Epithelial cell of proximal tubule (primary cell): Measurements from ENCODE around the gene AIFM1. TPM values are rescaled to one million over a fixed set of nuclear protein-coding genes. Genes with fewer than 3 reads are reported as not detected.

Experiments
- DNase-seq: peaks from one replicate; pipeline ENCODE4 v3.0.0-alpha.2; 2011; ENCODE audit warnings: low read depth
- H3K4me3 ChIP-seq: 2 replicates; pipeline ENCODE4 v1.5.1; 2011; ENCODE audit warnings: low read depth, mild to moderate bottlenecking, low read length
- total RNA-seq: library from RNA; depleted of rRNA; stranded (reverse); fragments of >200 nt; gene quantifications from 2 replicates; pipeline ENCODE4 v1.2.3, GENCODE V29; 2015
- TF ChIP-seq, protein P1 (sequence below): conservative IDR thresholded peaks from 2 replicates; pipeline ENCODE4 v1.5.1; 2012; ENCODE audit warnings: low read depth, mild to moderate bottlenecking, low read length

The AIFM1 gene
- total RNA-seq, 1 donor from 2014 or later = 29.8 TPM

DNA sequence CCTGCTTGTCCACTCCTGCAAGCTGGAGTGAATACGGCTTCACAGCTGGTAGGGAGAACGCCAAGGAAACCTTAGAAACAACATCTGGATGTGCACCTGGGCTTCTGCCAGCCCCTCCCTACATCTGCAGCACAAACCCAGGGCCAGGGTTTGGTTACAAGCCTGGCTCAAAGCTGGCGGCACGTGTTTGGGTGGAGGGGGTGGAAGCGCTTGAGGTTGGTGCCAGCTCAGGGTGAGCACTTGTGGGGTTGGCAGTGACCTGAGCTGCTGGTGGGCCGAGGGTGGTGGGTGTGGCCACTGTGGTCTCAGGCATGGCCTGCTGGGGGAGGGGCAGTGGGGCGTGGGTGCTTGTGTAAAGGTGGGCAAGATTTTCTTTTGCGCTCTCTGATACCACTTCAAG, 70.9 kb downstream of the AIFM1 start:
- no peak overlapping the region for H3K4me3 ChIP-seq
- TF ChIP-seq, protein P1, sequence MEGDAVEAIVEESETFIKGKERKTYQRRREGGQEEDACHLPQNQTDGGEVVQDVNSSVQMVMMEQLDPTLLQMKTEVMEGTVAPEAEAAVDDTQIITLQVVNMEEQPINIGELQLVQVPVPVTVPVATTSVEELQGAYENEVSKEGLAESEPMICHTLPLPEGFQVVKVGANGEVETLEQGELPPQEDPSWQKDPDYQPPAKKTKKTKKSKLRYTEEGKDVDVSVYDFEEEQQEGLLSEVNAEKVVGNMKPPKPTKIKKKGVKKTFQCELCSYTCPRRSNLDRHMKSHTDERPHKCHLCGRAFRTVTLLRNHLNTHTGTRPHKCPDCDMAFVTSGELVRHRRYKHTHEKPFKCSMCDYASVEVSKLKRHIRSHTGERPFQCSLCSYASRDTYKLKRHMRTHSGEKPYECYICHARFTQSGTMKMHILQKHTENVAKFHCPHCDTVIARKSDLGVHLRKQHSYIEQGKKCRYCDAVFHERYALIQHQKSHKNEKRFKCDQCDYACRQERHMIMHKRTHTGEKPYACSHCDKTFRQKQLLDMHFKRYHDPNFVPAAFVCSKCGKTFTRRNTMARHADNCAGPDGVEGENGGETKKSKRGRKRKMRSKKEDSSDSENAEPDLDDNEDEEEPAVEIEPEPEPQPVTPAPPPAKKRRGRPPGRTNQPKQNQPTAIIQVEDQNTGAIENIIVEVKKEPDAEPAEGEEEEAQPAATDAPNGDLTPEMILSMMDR = no peak
- DNase-seq = no peak

DNA sequence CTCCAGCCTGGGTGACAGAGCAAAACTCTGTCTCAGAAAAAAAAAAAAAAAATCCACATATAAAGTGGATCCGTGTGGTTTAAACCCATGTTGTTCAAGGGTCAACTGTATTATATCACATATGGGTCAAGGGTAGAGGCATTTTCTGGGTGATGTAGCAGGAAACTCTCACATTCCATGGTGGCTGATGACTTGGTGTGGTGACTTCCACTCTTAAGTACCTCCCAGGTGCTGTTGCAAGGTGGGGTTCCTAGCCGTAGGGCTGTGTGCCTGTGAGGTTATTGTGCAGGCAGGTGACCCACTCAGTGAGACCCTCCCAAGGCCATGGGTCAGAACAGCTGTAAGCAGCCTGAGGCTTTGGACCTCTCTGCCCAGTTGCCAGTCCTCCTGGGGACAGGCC, 72.4 kb downstream of the AIFM1 start:
- TF ChIP-seq, protein P1 = no peak
- no peak for DNase-seq
- no peak overlapping the region for H3K4me3 ChIP-seq

DNA sequence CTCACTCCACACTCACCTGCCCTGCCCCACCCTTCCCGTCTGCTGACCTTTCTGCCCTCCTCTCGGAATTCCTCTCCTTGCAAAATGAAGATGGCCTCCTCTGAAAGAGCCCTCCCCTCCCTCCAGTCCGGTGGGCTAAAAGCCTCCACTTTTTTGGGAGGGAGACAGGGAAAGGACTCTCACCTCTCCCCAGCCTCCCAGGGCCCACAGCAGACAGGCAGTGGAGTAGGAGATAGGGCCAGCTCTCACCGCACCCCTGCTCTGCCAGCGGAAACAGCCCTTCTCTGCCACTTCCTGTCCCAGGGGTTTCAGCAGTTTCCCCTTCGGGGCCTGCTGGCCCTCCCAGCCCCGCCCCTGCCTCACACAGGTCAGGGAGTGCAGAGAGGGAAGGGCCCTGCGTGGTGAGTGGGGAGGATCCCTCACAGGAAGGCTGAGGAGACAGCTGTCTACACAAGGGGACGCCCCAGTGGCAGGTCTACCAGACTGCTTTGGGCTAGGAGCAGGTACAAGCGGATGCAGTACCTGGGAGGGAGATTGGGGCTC, 73.6 kb downstream of the AIFM1 start:
- no peak for DNase-seq
- TF ChIP-seq, protein P1 = no peak

DNA sequence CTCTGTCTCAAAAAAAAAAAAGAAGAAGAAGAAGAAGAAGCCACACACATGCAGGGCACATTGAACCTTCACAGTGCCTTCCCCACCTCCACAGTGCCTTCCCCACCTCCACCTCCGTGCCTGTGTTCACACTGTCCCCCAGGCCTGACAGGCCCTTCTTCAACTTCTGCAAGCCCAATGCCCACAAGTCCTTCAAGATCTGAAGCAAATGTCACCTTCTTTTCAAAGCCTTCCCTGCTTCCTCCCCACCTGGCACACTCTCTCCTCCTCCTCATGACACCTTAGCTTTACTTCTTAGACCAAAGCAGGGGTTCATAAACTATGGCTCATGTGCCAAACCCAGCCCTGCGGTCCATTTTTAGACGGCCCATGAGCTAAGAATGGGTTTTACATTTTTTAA, 75.3 kb downstream of the AIFM1 start:
- TF ChIP-seq, protein P1 = no peak
- no peak for DNase-seq
- H3K4me3 ChIP-seq = no peak overlapping the region

More for the DNA sequence above, 73.6 kb downstream of the AIFM1 start:
- H3K4me3 ChIP-seq = no peak overlapping the region

DNA sequence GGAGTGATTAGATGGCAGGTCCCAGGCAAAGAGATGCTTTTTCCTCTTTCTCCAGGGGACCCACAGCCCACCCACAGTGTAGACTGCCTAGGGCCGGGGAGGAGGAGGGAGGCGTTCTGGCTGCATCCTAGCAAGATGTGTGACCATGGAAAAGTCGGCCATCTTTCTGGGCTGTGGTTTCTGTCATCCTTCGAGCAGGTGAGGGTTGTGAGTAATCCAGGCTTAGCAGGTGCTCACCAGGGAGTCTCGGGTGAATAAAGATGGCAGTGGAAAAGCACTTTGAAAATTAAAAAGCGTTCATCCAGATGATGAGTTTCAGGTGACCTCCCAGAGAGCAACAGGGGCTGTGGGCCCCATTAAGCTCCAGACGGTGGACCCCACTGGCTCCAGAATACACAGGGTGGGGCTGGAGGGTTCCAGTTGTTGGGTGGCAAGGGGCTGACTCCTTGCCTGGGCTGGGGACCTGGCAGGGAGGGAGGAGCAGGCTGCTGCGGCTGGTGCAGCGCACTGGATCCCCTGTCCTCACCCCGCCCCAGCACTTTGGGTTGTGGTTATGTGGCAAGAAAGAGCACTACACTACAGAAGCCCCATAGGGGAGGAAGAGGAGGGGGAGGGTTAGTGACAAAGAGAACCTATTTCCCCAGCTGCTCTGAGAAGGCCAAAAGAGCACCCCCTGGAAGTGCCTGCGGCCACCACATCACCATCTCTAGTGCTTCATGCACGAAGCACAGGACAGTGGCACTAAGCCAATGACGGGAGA, 79.0 kb downstream of the AIFM1 start:
- no peak overlapping the region for H3K4me3 ChIP-seq
- TF ChIP-seq, protein P1 = no peak
- no peak for DNase-seq

DNA sequence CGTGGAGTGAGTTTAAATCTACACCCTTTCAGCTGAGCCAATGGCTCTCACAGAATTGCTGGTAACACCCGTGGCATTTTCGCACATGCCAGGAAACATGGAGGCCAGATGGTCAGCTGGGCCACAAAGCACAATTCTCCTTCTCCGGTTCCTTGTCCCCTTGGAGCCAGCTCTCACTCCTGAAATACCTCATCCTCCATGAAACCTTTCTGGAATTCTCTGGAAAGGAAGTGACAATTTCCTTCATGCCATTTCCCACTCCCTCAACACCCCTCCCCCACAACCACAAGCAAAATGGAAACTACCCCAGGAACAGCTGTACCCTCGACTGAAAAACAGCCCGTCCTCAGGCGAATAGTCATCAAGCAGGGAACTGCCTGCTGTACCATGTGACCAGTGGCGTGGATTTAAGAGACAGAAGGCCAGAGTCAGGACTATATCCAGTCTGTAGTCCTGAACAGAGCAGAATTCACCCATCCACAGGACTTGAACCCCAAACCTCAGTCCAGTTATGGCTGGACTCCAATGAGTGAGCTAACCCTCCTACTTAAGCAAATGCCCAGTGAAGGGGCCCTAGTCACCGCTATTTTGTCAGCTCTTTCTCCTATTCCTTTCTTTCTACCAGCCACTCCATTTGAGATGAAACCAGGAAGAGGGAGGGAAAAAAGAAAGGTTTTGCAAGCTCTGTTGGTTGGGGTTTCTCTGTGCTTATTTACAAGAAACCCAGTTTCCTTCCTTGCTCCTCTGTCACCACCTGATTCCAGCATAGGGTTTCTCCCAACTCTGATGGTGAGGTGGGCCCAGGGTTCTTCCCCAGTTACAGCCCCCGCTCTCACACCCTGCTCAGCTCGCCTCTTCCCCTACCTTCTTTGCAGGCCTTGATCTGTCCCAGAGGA, 79.8 kb downstream of the AIFM1 start:
- H3K4me3 ChIP-seq = no peak overlapping the region
- no peak for DNase-seq
- TF ChIP-seq, protein P1 = no peak
